Colonic mucosa (tissue), 4 donors: ENCODE results near the gene NOP56. TPM values are rescaled to one million over a fixed set of nuclear protein-coding genes. Genes with fewer than 3 reads are reported as not detected.

Experiments
- DNase-seq: peaks from one replicate; pipeline ENCODE4 v3.0.0-alpha.2; 2020
- H3K27ac ChIP-seq: fragments of 200-600 bp; one replicate; pipeline ENCODE4 v1.8.0; 2021
- H3K27me3 ChIP-seq: fragments of 200-600 bp; one replicate; pipeline ENCODE4 v1.8.0; 2021
- H3K36me3 ChIP-seq: fragments of 200-600 bp; one replicate; pipeline ENCODE4 v1.8.0; 2021
- H3K4me1 ChIP-seq: fragments of 200-600 bp; one replicate; pipeline ENCODE4 v1.8.0; 2021; ENCODE audit warnings: mild to moderate bottlenecking
- H3K4me3 ChIP-seq: fragments of 200-600 bp; one replicate; pipeline ENCODE4 v1.8.0; 2021
- H3K9ac ChIP-seq, 2 donors: one replicate each; pipeline ENCODE4 v1.7.0; 2013; ENCODE audit warnings: control low read depth in 2 of 2, low read depth in 2 of 2, low read length in 2 of 2
- H3K9me3 ChIP-seq: fragments of 200-600 bp; one replicate; pipeline ENCODE4 v1.8.0; 2021
- CTCF ChIP-seq: fragments of 200-600 bp; IDR thresholded peaks from one replicate; pipeline ENCODE4 v1.8.0; 2022; ENCODE audit warnings: antibody characterized with exemption, mild to moderate bottlenecking
- intact Hi-C: fragments of 100-400 bp; cut with DNase I; formaldehyde crosslinking; loops from one replicate; pipeline ENCODE4 v1.14.1; 2022
- total RNA-seq, 2 donors: library from RNA; stranded (reverse); fragmentation: NEBNext Ultra II Directional in 1 of 2; extraction: Animal tissue kit (Norgen Biotek cat#: 25700) in 1 of 2; gene quantifications; one replicate each; pipeline ENCODE4 v1.2.1, GENCODE V29; 2021
- donor health status: healthy.
- donor health status: DM: no; HTN: no; CAD: no.
- donor health status: DM: no; HTN: no; CAD: no.

Gene NOP56
- total RNA-seq, 2 donors from 2014 or later = 66.3 to 186 TPM

DNA sequence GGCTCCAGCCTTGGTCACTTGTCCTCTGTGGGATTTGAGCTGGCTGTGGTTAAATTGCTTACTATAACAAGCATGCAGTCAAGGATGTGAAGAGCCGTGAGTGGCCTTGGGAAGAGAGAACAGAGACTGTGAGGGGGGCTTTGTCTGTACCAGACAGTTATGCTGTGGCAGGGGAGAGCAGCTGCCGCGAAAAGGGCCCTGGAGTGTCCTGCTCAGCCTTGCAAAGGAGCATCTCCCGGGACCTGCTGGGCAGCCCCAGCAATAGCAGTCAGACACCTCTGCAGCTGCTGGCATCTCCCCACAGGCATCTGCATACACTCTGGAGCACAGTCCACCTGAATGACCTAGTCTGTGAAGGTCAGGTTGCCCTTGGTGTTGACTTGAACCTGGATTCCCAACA, 46.5 kb downstream of the NOP56 start:
- intact Hi-C loops = no loop called here
- no peaks in the 10 kb centered on the region for H3K36me3 ChIP-seq
- TF ChIP-seq CTCF = no peak
- H3K4me1 ChIP-seq = no peaks in the 10 kb centered on the region
- H3K4me3 ChIP-seq = no peak overlapping the region
- H3K9me3 ChIP-seq = no peaks in the 10 kb centered on the region
- H3K9ac ChIP-seq = no peak overlapping the region
- H3K27me3 ChIP-seq = peaks cover 17% of the 10 kb centered on the region
- peak; percentile 10 for DNase-seq
- no peak overlapping the region for H3K27ac ChIP-seq

- H3K27ac ChIP-seq = no peak overlapping the region
- H3K4me1 ChIP-seq = no peaks in the 10 kb centered on the region
- H3K36me3 ChIP-seq = no peaks in the 10 kb centered on the region
- H3K27me3 ChIP-seq = peaks cover 8% of the 10 kb centered on the region
- intact Hi-C loops = no loop called here
- no peak for TF ChIP-seq CTCF
- no peaks in the 10 kb centered on the region for H3K9me3 ChIP-seq
- no peak overlapping the region for H3K9ac ChIP-seq
- H3K4me3 ChIP-seq = no peak overlapping the region
- DNase-seq = no peak
Observed at GRCh38 chr20:2699775-2700413, 47.5 kb downstream of the NOP56 start.

DNA sequence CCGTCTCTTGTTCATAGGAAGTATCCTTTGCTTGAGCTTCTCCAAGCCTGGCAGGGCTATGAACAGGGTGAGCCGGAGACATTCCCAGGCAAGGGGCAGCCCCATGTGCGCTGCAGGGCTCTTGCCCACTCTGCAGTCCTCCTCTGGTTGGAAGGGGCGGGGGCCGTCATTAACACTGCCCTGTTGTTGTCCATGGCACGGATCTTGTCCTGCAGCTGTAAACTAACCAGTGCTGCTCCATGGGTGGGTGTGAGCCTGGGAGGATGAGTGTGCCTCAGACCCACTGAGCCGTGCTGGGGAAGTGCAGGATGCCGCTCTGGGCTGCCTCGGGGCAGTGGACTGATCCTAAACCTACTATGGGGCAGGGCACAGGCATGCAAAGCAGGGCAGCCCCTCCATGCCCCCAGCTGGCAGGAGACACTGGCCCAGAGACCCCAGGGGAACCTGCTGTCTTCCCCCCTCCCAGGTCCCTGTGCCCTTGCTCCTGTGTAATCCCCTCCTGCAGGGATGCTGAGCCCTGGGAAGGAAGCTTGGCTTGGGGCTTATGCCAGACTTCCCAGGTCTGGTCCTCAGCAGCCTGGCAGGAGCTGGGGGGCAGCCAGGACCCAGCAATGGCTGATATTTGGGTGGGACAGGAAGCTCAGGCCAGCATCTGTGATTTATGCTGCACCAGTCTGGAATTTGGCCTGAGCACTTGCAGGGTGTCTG, 48.6 kb downstream of the NOP56 start:
- no peaks in the 10 kb centered on the region for H3K4me1 ChIP-seq
- intact Hi-C loops = no loop called here

GRCh38 chr20:2701671-2702081, 49.2 kb downstream of the NOP56 start:
- Histone ChIP-seq H3K9me3 (no peaks in the 10 kb centered on the region), H3K4me1 (no peaks in the 10 kb centered on the region), H3K4me3 (no peak overlapping the region), H3K27ac (no peak overlapping the region), H3K9ac (no peak overlapping the region), H3K36me3 (no peaks in the 10 kb centered on the region), H3K27me3 (no peaks in the 10 kb centered on the region)
- DNase-seq = no peak
- intact Hi-C loops = no loop called here
- TF ChIP-seq CTCF = no peak

More for the DNA sequence above, 48.6 kb downstream of the NOP56 start:
- DNase-seq = no peak
- Histone ChIP-seq H3K9me3 (no peaks in the 10 kb centered on the region), H3K9ac (no peak overlapping the region), H3K27me3 (no peaks in the 10 kb centered on the region), H3K4me3 (no peak overlapping the region), H3K27ac (no peak overlapping the region), H3K36me3 (no peaks in the 10 kb centered on the region)
- TF ChIP-seq CTCF = no peak

DNA sequence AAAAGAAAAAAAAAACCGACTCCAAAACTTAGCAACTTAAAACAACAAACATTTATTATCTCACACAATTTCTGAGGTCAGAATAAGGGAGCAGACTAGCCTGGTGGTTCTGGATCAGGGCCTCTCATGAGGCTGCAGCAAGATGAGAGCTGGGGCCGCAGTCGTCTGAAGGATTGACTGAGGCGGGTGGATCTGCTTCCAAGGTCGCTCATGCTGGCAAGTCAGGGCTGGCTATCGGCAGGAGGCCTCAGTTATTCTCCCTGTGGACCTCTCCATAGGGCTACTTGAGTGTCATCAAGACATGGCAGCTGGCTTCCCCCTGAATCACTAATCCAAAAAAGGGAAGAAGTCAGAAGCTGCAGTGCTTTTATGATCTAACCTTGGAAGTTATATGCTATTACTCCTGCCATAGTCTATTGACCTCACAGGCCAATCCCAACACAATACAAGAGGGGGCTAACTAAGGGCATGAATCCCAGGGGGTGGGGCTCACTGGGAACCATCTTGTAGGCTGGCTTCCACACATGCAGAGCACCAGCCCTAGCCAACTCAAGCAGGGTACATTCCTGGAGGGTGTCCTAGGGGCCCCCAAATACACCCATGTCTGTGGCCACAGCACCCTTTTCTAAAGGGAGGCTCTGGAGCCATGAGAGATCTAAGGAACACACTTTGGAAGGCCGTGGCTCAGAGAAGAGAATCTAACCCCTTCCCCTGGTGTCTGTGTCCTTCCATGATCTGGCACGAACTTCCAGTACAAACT, 51.5 kb downstream of the NOP56 start:
- intact Hi-C loops = no loop called here

More for the DNA sequence above, 51.5 kb downstream of the NOP56 start:
- DNase-seq = no peak
- Histone ChIP-seq H3K4me1 (no peaks in the 10 kb centered on the region), H3K9me3 (no peaks in the 10 kb centered on the region), H3K4me3 (no peak overlapping the region), H3K36me3 (no peaks in the 10 kb centered on the region), H3K27me3 (no peaks in the 10 kb centered on the region), H3K9ac (no peak overlapping the region), H3K27ac (no peak overlapping the region)
- no peak for TF ChIP-seq CTCF
